HG02610 (cell line): ENCODE results near the gene DEFB108B.
"Not testable (repeated sequence)": the region's sequence is repeated elsewhere in the genome, so short reads cannot be mapped to it uniquely, and the experiment has no call there.

Experiments used
- ATAC-seq: cut with Tn5 transposase; IDR thresholded peaks from one replicate; pipeline ENCODE4 v1.9.1; 2021; ENCODE audit warnings: mild to moderate bottlenecking, moderate library complexity; ENCODE audit not compliant: unreplicated experiment

DEFB108B gene, protein sequence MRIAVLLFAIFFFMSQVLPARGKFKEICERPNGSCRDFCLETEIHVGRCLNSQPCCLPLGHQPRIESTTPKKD

DNA sequence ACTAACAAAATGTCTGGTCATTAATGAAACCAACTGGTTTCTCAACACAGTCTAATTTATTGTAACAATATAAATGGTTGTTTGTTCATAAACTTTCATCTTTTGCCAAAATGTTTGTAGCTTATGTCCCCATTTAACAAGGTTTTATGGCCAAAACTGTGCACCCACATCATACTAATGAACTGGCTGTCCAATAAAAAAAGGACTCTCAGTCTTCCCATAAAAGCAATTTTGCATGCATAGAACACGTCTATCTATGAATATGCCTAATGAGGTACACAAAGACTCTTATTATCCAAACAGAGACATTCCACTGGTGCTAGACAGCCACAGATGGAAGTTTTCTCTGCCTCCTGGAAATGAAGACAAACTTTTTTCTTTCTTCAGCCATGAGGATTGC is at the start of gene DEFB108B:
TSS of gene DEFB108B (plus strand) at position 390 of the 400 bp plus-strand sequence. CDS start at position 390, 0 bp downstream.
- ATAC-seq, result not testable (repeated sequence)

DNA sequence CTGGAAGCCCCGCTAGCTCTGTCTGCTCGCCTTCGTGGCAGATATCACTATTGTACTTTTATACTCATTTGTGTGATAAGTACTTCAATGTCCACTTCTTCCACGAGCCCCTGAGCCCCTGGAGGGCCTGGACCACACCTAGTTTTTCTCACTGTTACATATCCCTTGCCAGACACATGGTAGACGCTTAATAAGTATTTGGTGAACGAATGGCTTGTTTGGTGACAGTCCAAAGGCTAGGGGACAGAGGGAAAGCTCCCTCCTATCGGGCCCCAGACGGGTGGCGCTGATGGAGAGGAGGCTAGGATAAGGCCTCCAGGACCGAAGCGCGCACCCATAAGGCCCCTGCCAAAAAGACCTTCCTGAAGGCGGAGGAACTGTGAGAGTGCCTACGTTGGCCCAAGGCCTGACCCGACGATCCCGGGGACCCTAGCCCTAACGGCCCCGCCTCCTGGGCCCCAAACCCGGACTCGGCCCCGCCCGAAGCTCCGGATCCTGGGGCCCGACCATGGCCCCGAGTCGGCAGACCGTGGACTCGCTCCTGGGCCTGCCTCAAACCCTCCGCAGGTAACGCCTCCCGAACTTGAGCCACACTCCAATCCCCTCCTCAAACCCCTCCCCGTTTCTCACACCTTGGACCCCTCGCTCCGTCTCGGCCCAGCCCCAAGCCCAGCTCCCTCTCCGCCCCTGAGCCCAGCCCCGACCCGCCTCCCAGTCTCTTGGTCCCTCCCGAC is 46.7 kb upstream of the DEFB108B start:
- ATAC-seq, result peak; percentile 31

DNA sequence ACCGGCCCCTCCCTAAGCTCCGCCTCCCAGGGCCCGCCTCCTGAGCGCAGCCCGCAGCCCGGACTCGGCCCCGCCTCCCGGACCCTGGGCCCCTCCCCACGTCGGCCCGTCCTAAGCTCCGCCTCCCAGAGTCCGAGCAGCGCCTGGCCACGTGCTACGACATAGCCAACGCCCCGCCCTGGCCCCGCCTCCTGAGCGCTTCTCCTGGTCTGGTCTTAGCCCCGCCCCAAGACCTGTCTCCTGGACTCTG is 46.2 kb upstream of the DEFB108B start:
- ATAC-seq, result peak; percentile 98

DNA sequence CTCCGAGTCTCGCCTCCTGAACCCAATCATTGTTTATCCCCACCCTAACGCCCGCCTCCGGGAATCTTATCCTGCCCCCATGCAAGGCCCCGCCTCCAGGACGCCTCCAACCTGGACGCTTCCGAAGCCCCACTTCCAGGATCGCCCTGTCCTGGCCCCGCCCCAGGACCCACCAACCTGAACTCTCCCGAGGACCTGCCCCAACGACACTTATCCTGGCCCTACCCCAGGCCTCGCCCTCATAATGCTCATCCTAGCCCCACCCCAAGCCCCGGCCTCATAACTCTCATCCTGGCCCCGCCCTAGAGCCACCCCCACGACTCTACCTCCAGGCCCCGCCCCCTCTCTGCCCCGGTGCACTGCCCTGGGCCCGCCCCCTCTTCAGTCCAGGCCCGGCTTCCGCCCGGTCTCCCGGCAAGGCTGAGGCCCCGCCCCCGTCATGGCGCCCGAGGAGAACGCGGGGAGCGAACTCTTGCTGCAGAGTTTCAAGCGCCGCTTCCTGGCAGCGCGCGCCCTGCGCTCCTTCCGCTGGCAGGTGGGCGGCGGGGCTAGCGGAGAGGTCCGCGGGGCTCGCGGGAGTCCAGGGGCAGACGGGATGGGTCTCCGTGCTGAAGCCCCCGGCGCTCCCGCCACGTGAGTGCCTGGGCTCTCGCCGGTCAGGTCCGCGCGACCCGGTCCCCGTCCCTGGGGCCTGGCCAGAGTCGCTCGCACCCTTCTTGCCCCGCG is 45.7 kb upstream of the DEFB108B start:
- peak; percentile 87 for ATAC-seq

DNA sequence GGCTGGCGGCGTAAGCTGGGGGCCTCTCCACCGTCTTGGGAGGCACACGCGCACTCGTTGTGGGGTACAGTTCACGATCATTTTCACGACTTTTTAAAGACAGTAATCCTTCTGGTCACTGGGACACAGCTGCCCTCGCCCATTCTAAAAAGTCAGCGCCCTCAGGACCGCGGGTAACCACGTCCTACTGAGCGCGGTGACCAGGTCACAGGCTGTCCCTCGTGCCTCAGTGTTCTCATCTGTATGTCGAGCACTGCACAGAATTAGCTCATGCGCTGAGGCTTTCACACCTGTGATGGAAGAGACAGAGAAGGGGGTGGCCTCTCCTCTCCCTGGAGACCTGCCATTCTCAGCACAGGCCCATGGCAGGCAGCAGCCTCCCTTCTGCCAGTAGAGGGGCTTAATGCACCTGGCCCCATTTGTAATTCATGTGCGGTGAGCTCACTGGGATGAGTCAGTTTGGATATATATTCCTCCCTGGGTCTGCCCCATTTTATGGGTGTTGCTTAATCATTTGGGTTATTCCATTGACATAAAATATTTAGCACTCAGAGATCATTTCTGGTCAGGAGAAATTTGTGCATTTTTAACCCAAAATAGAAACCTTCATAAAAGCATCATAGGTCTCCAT is 45.1 kb upstream of the DEFB108B start:
- not testable (repeated sequence) for ATAC-seq

DNA sequence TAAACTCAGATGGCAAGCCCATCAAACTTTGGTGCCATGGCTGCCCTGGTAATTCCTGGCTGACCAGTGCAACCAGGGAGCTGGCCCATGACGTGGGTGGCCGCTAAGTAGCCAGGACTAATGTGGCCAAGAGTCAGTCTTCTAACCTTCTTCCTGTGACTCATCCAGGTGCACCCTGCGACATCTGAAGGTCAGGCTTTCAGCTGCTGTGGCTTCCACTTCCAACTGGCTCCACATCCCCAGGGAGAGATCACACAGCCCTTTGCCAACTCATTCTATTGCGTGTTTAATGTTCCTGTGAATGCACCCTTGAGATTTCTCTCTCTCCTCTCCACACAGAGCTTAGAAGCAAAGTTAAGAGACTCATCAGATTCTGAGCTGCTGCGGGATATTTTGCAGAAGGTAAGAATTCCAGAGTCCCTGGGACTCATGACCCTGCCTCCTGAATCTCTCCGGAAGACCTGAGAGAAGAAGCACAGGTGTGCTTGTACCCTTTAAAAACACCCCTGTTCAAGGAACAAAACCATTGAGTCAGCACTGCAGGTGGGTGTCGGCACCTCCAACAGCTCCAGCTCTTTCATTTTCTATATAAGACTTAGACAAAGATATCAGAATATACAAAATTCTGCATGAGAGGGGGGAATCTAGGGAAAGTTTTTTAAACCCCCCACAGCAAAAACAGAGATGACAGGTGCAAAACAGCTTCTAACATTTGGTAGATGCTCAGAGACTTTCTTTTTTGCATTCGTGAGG is 43.4 kb upstream of the DEFB108B start:
- not testable (repeated sequence) for ATAC-seq

DNA sequence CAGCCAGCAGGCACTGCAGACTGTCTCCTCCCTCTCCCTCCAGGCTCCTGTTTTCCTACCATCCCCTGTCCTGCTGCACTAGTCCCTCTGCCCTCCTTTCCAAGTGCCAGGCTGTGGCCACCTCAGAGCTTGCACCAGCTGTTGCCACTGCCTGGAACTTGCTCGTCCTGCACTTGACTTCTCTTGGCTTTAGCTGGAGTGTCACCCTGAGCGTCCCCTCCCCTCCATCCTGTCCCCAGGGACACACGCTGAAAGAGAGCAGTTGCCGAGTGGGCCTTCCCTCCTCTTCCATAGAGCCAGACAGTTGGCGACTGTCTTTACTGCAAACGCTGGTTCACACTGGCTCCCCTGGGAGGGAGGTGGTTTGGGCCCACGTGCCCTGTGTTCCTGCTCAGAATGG is 41.9 kb upstream of the DEFB108B start:
- not testable (repeated sequence) for ATAC-seq

DNA sequence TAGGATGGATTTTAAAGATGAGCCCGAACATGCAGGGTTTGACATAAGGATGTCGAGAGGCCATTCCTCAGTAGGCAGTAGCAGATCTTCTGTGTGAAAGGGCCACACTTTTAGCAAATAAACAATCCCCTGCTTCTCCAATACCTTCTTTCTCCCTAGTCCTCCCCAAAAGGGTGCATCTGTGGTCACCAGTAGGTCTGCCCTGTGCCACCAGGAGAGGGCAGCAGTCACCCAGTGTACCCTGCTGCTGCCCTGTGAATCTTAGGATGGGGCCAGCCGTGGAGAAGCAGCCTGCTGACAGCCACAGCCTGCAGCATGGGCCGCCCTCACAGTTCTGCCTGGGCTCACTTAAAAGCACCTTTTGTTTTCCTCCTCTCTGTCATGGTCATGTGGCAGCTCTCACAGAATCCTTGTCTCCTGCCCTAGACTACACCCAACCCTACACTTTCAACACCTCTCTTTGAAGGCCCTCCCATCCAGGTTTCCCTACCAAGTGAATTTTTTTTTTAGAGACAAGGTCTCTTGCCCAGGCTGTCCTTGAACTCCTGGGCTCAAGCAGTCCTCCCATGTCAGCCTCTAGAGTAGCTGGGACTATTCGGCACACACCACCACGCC is 40.3 kb upstream of the DEFB108B start:
- not testable (repeated sequence) for ATAC-seq

DNA sequence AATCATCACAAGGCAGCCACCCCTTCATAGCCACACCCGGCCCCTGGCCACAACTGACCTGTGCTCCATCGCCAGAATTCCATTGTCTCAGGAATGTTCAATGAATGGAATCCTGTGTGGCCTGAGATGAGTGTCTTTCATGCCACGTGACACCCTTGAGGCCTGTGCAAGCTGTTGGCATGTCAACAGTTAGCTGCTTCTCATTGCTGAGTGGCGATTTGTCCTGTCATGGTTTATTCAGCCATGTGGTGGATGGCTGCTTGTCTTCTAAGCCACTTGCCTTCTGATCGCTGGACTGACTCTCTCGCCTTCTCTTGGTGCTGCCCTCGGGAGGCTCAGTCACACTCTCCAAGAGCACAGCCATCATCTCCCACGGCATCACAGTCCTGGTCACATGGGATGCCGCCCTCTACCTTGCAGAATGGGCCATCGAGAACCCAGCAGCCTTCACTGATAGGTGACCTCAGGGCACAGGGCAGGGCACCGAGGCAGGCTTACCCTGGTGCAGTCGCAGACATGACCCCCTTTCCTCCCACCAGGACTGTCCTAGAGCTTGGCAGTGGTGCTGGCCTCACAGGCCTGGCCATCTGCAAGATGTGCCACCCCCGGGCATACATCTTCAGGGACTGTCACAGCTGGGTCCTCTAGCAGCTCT is 38.5 kb upstream of the DEFB108B start:
- not testable (repeated sequence) for ATAC-seq

DNA sequence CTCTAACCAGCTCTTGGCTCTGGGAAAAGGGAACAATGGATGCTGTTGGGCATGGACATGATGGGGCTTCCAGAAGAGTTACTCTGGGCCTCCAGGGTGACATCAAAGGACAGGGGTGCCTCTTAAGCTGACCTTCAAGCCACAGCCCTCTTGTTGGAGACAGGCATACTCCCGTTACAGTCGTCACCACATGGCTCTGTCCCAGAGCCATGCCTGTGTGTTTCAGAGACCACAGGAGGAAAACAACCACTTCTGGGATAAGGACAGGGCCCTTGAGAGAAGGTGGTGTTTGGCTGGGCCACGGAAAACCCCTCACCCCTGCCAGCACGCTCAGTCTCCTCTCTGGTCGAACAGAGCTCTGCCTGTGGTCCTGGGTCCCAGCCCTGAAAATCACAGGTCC is 37.8 kb upstream of the DEFB108B start:
- ATAC-seq, result not testable (repeated sequence)

DNA sequence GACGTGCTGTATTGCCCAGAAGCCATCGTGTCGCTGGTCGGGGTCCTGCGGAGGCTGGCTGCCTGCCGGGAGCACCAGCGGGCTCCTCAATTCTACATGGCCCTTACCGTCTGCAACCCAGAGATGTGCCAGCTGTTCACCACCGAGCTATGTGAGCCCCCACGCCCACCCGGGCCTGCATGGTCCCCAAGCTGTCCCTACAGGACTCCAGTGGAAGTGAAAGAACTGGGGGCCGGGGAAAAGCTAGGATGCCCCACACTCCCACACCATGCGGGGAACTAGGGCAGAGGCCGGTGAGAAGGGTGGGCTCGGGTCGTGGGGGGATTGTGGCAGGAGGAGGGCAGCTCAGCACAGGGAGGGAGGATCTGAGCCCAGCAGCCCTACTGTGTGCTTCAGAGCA is 37.0 kb upstream of the DEFB108B start:
- not testable (repeated sequence) for ATAC-seq

DNA sequence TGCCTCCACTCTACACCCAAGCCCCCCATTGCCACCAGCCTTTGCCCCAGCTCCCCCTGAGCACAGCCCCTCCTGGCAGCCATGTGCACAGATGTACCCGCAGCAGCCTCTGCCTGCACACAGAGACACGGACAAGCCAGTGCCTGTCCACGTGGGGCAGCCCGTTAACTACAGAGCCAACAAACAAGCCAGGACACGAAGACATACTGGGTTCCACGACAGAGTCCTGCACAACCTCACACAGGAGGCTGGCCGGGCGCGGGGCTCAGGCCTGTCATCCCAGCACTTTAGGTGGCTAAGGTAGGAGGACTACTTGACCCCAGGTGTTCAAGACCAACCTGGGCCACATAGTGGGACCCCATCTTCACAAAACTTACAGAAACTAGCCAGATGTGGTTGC is 36.2 kb upstream of the DEFB108B start:
- not testable (repeated sequence) for ATAC-seq

DNA sequence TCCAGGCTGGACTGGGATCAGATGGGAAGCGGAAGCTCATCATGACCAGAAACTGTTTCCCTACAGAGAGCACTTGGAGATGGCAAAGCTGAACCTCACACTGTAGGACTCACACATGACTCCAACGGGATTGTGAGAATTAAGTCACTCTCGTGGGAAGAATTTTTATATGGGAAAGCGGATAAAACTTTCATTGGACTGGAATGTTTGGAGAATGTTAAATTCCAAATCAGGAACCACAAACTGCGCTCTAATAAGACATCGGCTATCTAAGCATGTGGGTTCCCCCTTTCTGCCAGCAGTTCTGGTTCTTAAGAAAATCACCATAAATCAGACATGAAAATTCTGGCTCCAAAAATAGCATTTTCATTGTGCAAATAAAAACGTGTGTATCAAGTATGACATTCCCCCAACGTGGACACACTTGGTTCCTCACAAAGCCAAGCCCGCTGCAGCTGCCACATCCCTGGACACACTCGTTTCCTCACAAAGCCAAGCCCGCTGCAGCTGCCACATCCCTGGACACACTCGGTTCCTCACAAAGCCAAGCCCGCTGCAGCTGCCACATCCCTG is 33.4 kb upstream of the DEFB108B start:
- ATAC-seq, result not testable (repeated sequence)

DNA sequence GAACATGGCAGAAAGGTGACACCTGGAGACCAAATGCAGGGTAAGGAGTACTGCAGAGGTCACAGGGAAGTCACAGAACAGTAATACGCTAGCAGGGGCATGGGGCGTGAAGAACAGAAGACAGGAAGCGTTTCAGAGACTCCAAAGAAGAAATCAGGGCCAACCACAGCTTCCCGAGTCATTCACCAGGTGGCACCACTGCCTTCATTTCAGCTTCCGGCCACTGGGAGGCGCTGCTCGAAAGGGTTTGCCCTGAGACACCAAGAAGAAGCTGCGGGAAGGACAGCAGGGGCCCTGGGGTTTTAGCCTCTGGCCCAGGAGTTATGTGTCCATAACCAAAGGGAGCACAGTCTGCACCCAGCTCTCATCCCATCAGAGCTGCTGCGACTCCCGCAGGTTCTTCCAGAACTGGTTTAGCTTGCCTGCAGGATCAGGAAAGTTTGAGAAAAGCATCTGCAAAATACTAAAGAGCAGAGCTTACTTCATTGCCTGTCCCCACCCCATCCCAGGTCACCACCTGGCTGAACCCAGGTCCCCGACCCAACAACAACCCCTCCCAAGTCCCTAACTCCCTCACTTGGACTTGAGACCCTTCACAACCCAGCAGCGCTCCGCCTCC is 32.6 kb upstream of the DEFB108B start:
- not testable (repeated sequence) for ATAC-seq

DNA sequence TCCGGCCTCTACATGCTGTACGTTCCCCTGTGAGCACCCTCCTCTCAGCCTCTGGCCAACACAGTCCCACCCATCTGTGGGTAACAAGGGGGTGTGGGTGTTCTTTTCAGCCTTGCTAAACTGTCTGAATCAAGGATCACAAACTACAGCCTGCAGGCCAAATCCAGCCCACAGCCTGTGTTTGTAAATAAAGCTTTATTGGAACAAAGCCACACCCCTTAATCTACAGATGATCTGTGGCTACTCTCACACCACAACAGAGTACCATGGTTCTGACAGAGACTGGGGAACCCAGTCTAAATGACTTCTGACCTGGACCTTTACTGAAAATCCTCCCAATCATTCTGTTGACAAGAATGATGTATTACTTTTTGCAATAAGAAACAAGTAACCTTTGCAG is 32.0 kb upstream of the DEFB108B start:
- ATAC-seq, result not testable (repeated sequence)

DNA sequence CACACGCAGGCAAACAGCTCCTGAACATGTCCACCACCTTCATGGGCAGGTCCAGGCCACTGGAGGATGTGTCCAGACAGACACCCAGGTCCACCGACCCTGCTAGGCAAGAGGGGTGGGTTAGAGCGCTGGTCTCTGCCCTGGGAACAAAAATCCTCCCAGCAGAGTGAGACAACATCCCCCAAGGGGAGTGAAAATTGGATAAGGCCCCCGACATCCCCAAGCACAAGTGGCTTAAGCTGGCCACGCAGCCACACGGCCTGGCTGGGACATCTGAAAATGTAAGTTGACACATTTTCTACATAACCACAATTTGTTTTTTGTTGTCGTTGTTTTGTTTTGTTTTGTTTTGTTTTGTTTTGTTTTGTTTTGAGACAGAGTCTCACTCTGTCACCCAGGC is 30.1 kb upstream of the DEFB108B start:
- not testable (repeated sequence) for ATAC-seq

DNA sequence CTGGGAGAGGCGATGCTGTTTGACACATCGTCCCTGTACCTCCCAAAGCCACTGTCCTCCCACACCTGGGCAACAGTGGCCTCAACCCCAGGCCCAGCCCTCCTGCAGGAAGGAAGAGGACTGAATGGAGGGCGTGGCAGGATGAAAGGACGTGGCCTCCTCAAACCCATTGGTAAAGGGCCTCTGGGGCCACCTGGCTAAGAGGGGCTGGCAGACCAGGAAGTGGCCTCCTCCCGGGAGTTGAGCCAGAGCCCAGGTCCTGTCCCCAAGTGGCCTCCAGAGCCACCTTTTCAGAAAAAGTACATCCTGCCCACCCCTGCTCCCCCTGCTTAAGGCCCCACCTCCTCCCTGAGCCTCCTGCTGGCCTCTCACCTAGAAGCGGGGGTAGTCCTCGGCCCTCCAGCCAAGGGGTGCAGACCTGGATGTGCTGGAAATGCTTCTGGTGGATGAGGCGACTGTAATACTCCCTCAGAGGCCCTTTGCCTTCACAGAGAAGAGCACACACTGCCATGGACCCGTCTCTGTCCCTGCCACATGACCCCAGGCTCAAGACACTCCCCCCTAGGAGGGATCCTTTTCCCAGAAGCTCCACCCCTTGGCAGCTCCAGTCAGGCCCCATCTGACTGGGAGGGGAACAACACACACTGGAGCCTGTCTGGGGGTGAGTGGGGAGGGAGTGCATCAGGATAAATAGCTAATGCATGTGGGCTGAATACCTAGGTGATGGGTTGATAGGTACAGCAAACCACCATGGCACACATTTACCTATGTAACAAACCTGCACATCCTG is 28.6 kb upstream of the DEFB108B start:
- not testable (repeated sequence) for ATAC-seq

DNA sequence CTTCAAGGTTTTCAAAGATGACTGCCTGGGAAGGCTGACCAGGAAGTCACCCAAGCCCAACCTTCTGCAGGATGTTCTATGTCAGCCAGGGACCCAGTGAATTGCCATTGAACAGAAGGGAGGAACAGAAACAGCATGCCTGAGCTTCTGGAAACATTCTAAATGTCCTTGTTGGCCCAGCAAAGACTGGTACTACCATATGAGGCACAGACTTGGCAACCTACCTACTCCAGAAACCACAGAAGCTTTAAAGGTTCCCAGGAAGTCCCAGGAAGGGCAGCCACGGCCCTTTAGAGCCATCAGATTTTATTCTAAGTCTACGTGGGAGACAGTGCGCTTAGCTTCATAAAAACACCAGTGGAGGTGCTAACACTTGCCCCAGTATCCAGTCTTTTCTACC is 20.5 kb upstream of the DEFB108B start:
- ATAC-seq, result not testable (repeated sequence)
